GM10248 (cell line): Measurements from ENCODE around the gene GNG2.

Source experiments
- CTCF ChIA-PET: fragments of 300-600 bp; sonication (Branson Sonifier 250); formaldehyde crosslinking; extraction: SDS; loops from one replicate; lab custom pipeline; 2021; ENCODE audit warnings: antibody characterized with exemption; lab: Yijun Ruan, JAX
- POLR2A ChIA-PET: fragments of 350-650 bp; sonication (Branson Sonifier 250); formaldehyde crosslinking; extraction: SDS; loops from one replicate; lab custom pipeline; 2020; ENCODE audit warnings: antibody characterized with exemption; lab: Yijun Ruan, JAX
- DNase-seq: peaks from one replicate; pipeline ENCODE4 v3.0.0; 2012; ENCODE audit errors: extremely low spot score
- CTCF ChIP-seq: IDR thresholded peaks from 2 replicates; pipeline ENCODE4 v1.5.1; 2012; ENCODE audit warnings: mild to moderate bottlenecking, low read depth; ENCODE audit errors: extremely low read depth, missing control alignments, control extremely low read depth

Gene GNG2

GRCh38 chr14:51860164-51860824, at the start of gene GNG2:
GNG2 (plus strand) TSS chr14:51860612; CDS start chr14:51950679, 90,067 bp downstream.
- CTCF ChIA-PET: interaction anchor here (0.8 to 3.0 kb wide), 10 partner anchors 9 to 120 kb away, joined by 3 to 14 read pairs (median 4); no protein-coding TSS in a partner anchor
- POLR2A ChIA-PET: interaction anchor here (0.8 to 1.2 kb wide), 2 partner anchors 13 to 20 kb away, joined by 3 to 14 read pairs; no protein-coding TSS in a partner anchor
- TF ChIP-seq CTCF: no peak
- peak; percentile 77 for DNase-seq

- no peak for TF ChIP-seq CTCF
- CTCF ChIA-PET: interaction anchor here (1.2 kb wide), 1 partner anchor 32 kb away, joined by 4 read pairs; no protein-coding TSS in a partner anchor
- POLR2A ChIA-PET: no interaction called here
- no peak for DNase-seq
Measured at GRCh38 chr14:51811706-51812105, 48.7 kb upstream of the GNG2 start.

- TF ChIP-seq CTCF: no peak
- no peak for DNase-seq
- POLR2A ChIA-PET: no interaction called here
- CTCF ChIA-PET: interaction anchor here (1.0 kb wide), 1 partner anchor 13 kb away, joined by 3 read pairs; no protein-coding TSS in a partner anchor
Measured at GRCh38 chr14:51816031-51816430, 44.4 kb upstream of the GNG2 start.

GRCh38 chr14:51817326-51817725, 43.1 kb upstream of the GNG2 start:
- no peak for TF ChIP-seq CTCF
- POLR2A ChIA-PET: no interaction called here
- CTCF ChIA-PET: no interaction called here
- no peak for DNase-seq

- POLR2A ChIA-PET: no interaction called here
- DNase-seq: no peak
- no peak for TF ChIP-seq CTCF
- CTCF ChIA-PET: interaction anchor here (0.7 to 1.5 kb wide), 3 partner anchors 21 to 160 kb away, joined by 3 to 4 read pairs (median 3); no protein-coding TSS in a partner anchor
Measured at GRCh38 chr14:51818748-51819380, 41.5 kb upstream of the GNG2 start.

- ChIA-PET POLR2A (no interaction called here), CTCF (no interaction called here)
- no peak for DNase-seq
- no peak for TF ChIP-seq CTCF
Measured at GRCh38 chr14:51821822-51822221, 38.6 kb upstream of the GNG2 start.
